ENCODE measurements around the gene AKAP7.
A peak's percentile ranks its signal among the peaks of the same experiment; 100 is the strongest.
"Not testable (repeated sequence)": the region's sequence is repeated elsewhere in the genome, so short reads cannot be mapped to it uniquely, and the experiment has no call there.

Gene AKAP7

DNA sequence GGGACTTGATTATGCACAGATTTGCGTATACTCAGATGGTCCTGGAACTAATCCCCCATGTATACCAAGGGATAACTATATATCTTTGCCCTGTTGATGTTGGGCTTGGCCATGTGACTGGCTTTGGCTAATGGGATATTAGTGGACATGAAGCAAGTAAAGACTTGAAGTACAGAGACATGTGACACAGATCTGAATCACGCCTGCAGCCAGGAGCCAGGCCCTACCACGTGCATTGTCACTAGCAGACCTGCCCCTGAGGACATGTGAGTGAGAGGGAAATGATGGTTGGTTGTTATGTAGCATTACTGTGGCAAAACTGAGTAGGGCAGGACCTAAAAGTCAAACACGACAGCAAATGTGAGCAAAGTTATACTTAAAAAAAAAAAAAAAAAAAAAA, 155.7 kb downstream of the AKAP7 start:
- DNase-seq (ENCODE audit: low read depth, low spot score) = no peak

DNA sequence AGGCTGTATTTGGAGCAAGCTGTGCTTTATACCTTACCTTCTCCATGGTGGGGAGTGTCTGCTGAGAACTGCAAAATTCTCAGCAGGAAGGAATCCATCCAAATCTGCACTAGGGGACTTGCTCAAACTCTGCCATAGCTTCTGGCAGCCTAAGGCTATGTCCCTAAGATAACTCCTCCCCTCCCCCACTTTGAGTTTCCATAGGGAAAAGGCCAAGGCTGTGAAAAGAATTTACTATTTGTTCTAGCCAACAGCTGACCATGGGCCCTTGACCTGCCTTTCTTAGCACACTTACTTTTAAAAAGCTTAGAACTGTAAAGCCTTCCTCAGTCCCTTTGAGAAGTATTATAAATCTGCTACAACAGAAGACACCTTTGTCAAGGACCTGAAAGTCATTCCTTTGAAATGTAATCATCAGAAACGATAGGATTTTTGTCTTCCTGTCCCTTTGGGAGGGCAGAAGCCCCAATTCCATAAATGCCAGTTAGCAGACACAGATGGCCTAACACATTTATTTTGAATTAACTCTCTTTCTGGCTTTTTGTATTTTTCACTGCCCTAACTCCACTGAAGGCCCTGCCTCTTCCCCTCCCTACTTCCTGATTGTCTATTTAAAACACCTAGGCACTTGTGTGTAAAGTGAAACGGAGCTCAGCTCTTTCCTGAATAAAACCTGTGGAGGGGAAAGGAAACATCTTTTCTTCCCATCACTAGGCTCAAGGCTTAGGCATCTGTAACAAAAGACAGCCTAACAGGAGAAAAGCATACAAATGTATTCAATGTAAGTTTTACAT, 157.1 kb downstream of the AKAP7 start:
- no peak for DNase-seq (ENCODE audit: low read depth, low spot score)

DNA sequence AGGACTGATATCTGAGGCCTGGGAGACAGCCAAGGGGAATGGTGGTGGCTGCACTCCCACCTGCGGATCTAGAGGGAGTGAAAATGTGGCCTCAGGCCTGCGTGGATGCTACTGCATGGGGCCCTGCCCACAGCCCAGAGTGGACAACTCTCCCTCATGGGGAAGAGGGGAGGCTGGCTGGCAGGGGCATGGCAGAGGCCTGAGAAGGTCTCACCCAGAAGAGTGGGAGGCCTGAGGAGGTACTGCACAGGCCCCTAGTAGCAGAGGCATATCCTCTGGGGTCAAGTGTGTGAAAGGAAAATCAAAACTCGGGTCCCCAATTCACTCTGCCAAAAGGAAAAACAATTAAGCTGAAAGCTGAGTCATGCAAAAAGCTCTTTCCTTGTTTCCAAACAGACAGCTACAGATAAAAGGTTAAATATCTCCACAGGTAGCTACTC, 158.2 kb downstream of the AKAP7 start:
- no peak for DNase-seq (ENCODE audit: low read depth, low spot score)

DNA sequence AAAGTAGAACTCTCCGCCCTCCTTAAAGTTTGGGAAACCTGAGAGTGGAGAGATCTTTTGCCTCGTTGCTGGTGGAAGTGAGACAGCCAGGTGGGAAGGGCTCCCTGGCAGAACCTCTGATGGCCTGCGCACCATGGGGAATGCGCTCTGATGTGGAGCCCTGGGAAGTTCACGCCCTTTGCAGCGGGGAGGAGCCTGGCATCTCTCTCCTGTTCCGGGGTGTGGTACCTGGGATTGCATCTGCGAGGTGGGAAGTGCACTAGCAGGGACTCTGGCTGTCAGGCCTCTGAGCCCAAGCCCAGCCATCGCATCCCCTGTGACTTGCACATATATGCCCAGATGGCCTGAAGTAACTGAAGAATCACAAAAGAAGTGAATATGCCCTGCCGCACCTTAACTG, 159.8 kb downstream of the AKAP7 start:
- no peak for DNase-seq (ENCODE audit: low read depth, low spot score)

DNA sequence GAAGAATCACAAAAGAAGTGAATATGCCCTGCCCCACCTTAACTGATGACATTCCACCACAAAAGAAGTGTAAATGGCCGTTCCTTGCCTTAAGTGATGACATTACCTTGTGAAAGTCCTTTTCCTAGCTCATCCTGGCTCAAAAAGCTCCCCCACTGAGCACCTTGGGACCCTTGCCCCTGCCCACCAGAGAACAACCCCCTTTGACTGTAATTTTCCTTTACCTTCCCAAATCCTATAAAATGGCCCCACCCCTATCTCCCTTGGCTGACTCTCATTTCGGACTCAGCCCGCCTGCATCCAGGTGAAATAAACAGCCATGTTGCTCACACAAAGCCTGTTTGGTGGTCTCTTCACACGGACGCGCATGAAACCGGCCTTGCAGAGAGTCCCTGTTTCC, 165.6 kb downstream of the AKAP7 start:
- DNase-seq (ENCODE audit: low read depth, low spot score) = not testable (repeated sequence)

DNA sequence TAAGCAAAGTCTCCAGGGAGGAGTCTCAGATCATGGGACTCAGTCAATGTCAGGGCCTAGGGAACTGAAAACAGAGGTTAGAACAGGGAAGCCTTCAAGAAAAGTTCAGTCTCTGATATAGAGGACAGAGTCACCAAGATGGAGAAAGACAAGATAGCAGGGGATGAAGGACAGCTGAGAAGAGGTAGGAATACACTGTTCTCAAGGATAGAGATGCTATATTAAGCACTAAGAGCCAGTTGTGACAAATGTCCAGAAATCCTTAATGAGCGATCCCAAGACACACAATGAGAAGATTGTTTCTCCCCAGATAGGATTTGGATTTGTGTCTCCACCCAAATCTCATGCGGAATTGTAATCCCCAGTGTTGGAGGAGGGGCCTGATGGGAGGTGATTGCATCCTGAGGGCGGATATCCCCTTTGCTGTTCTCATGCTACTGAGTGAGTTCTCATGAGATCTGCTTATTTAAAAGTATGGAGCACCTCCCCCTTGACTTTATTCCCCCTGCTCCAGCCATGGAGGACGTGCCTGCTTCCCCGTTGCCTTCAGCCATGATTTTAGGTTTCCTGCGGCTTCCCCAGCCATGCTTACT, 168.2 kb downstream of the AKAP7 start:
- no peak for DNase-seq (ENCODE audit: low read depth, low spot score)

DNA sequence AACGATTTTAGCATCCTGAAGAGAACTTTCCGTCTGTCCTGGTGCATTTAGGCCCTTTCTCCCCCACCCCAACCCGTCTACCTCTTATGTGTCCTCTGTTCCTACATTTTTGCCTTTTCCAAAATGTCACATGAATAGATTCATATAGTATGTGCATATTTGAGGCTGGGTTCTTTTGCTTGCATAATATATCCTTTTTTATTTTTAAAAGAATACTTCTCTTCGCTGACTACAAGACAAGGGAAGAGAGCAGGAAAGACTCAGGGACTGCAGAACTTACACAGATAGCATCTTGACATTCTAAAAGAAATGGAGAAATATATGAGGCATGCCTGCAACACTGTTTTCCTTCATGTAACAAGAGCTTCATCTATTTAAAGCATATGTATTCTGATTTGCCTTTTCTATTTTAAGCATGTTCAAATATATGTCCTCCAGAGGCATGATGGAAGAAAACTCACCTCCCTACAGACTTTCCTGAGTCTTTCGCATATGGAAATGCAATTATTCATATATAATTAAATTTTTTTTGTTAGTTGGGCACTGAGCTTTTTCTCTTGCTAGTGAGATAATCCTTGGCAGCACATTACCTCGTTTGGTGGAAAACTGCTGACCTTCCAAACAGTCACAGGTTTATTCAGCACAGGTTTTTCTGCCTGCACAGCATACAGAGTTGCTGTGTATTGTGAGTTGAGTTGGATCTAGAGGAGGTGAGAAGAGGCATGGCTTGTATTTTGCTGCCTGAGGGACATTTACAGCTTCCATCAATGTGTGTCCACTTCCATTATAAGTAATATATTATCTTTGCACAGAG, 170.0 kb downstream of the AKAP7 start:
- DNase-seq (ENCODE audit: low read depth, low spot score) = no peak

DNA sequence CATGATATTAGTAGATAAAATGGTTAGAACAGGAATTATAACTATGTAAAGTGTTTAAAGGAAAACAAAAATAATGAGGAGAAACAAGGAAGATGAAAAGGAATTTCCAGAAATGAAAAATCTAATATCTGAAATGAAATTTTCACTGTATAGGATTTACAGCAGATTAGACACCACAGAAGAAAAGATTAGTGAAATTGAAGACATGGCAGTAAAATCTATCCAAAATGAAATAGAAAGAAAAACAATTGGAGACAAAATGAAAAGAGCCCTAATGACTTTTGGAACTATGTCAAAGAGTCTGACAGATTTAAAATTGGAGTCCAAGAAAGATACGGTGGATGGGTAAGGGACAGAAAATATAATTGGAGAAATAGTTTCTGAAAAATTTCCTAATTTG, 174.2 kb downstream of the AKAP7 start:
- no peak for DNase-seq (ENCODE audit: low read depth, low spot score)

DNA sequence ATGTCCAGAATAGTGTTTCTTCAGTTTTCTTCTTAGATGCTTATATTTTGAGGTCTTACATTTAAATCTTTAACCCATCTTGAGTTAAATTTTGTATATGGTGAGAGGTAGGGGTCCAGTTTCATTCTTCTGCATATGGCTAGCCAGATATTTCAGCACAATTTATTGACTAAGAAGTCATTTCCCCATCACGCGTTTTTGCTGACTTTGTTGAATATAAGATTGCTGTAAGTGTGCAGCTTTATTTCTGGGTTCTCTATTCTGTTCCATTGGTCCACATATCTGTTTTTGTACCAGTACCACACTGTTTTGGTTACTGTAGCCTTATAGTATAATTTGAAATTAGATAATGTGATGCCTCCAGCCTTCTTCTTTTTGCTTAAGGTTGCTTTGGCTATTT, 179.6 kb downstream of the AKAP7 start:
- DNase-seq (ENCODE audit: low read depth, low spot score) = no peak

DNA sequence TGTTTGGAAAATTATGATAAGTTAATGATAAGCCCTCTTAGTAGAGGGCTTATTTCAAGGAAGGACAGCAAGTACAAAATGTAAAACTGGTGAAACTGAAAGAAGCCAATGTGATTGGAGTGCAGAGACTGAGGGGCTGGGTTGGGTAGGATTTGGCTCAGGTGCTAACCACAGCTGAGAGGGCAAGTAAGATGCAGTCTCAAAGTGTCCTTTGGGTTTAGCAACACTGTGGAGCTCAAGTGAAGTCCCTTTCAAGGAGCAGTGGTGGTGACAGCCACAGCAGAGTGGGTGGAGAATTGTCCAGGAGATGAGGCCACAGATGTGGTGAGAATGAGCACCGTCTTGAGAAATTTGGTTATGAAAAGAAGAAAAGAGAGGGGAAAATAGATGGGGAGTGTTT, 181.4 kb downstream of the AKAP7 start:
- DNase-seq (ENCODE audit: low read depth, low spot score) = no peak

DNA sequence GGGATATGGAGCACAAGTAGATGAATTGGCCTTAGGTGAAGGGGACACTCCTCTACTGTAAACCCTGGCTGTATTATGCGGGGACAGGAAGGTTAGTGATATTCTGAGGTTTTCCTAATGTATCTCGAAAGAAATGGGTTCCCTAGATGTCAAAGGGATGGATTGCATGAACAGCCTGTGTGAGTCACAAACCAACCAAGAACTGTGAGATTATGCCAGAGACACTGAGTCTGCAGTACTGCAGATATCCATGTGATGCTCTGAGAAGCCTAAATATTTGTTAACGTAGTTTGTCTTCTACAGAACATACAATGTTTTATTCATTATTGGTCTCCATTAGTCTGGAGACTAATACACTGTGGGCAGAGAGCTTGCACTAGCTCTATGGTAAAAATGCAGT, 182.2 kb downstream of the AKAP7 start:
- DNase-seq (ENCODE audit: low read depth, low spot score) = no peak

DNA sequence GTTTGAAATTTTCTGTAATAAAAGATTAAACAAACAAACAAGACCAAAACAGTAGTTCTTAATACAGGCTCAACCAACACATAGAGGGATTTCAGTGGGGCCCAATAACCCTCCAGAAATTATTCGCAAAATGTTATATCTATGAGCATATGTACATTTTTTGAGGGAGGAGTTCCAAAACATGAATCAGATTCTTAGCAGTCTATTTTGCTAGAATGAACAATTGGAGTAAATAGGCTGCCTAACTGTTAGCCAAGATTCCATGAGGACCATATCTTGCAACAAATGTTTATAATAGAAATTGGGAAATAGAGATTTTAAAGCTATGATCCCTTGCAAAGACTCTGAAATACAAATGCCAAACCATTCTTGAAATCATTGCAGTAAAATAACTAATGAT, 186.3 kb downstream of the AKAP7 start:
- DNase-seq (ENCODE audit: low read depth, low spot score) = no peak

DNA sequence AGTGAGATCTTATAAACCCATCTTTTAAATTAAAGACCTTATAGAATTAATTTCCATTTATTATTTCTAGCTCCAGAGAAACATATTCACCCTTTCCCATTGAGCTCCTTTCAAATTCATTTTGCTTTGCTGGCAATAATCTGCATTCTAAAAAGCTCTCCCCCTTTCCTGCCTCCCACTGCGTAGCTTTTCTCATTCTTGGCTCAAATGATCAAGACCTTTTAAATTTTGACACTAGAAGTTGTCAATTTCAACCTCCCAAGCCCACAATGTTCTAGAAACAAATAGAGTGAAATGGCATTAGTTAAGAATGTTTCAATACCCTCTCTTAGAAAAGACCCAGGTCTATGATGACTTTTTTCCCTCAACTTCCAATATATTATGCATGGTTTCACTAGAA, 186.9 kb downstream of the AKAP7 start:
- DNase-seq (ENCODE audit: low read depth, low spot score) = no peak

DNA sequence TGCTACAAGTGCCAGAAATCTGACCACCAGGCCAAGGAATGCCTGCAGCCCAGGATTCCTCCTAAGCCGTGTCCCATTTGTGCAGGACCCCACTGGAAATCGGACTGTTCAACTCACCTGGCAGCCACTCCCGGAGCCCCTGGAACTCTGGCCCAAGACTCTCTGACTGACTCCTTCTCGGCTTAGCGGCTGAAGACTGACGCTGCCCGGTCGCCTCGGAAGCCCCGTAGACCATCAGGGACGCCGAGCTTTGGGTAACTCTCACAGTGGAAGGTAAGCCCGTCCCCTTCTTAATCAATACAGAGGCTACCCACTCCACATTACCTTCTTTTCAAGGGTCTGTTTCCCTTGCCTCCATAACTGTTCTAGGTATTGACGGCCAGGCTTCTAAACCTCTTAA, 190.4 kb downstream of the AKAP7 start:
- DNase-seq (ENCODE audit: low read depth, low spot score) = not testable (repeated sequence)

DNA sequence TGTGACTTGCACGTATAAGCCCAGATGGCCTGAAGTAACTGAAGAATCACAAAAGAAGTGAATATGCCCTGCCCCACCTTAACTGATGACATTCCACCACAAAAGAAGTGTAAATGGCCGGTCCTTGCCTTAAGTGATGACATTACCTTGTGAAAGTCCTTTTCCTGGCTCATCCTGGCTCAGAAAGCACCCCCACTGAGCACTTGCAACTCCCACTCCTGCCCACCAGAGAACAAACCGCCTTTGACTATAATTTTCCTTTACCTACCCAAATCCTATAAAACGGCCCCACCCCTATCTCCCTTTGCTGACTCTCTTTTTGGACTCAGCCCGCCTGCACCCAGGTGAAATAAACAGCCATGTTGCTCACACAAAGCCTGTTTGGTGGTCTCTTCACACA, 193.5 kb downstream of the AKAP7 start:
- DNase-seq (ENCODE audit: low read depth, low spot score) = not testable (repeated sequence)

DNA sequence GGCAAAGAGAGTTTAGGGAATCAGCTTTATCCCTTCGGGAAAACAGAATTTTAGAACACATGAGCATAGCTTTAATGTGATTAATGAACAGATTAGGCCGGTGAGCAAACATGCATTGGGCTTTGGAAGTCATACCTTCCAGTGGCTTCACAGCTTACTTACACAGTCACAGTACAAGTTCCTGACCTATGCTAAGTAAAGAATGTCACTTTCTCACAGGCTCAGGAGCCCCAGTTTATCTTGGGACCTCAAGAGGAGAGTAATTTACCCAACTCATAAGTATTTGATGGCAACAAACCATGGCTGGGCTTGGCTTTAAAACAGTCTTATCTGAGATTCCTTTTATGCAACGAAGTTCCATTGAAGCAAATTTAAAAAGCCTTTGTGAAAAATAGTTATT, 195.9 kb downstream of the AKAP7 start:
- peak; percentile 38 for DNase-seq (ENCODE audit: low read depth, low spot score)

DNA sequence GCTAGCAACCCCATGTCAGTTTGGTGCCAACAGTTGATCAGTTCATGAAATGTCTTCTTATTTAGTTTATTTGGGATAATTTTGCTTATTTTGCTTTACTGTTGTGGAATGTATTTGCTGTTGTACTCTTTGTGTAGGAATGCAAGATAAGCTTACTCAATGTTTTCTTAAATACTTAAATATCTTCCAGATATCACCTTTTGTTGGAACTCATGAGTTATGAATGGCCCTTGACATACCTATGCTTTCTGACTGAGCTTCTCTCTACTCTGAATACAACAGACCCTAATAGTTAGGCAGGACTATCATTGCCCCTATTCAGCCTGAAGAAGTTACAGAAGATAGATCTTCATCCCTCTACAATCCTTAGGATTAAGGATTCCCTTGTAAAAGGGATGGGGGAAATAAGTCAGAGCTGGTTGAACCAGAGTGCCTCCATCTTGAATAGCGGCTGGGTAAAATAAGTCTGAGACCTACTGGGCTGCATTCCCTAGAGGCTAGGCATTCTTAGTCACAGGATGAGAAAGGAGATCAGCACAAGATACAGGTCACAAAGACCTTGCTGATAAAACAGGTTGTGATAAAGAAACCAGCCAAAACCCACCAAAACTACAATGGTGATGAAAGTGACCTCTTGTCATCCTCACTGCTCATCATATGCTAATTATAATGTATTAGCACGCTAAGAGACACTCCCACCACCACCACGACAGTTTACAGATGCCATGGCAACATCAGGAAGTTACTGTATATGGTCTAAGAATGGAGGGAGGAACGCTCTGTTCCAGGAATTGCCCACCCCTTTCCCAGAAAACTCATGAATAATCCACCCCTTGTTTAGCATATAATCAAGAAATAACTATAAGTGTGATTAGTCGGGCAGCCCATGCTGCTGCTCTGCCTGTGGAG, 196.9 kb downstream of the AKAP7 start:
- peak; percentile 23 for DNase-seq (ENCODE audit: low read depth, low spot score)

All from astrocyte of the hippocampus (primary cell).